SK-N-MC (cell line): ENCODE data around the gene UGGT2.

Experiments used
- EZH2 ChIP-seq: fragments of 200-600 bp; sonication (generic); IDR thresholded peaks from one replicate; pipeline ENCODE4 v1.6.1; 2017; ENCODE audit warnings: antibody characterized with exemption
- FOXP2 ChIP-seq: optimal IDR thresholded peaks from 2 replicates; pipeline ENCODE3; 2011; ENCODE audit warnings: mild to moderate bottlenecking, moderate library complexity; ENCODE audit not compliant: insufficient read depth; ENCODE audit errors: extremely low read length, control extremely low read depth
- POLR2AphosphoS5 ChIP-seq: IDR thresholded peaks from 2 replicates; pipeline ENCODE4 v1.6.1; 2012; ENCODE audit warnings: mild to moderate bottlenecking, low read depth, low read length, borderline replicate concordance

GRCh38 chr13:95763601-95764000 lies 289.6 kb downstream of the UGGT2 start:
- TF ChIP-seq EZH2 (no peak), POLR2AphosphoS5 (no peak), FOXP2 (no peak)
